A673 (cell line): ENCODE data around the gene OLA1.

Source experiments
- EZH2 ChIP-seq: fragments of 200-600 bp; sonication (generic); IDR thresholded peaks from 2 replicates; pipeline ENCODE4 v1.6.1; 2017; ENCODE audit warnings: borderline replicate concordance, low read depth, mild to moderate bottlenecking, mixed read lengths, antibody characterized with exemption, low read length; ENCODE audit not compliant: poor library complexity, severe bottlenecking
- TF ChIP-seq, protein P1 (sequence below): fragments of 300-800, 200-600 bp; sonication (generic); conservative IDR thresholded peaks from 2 replicates; pipeline ENCODE4 v1.5.1; 2017; ENCODE audit warnings: low read depth, mild to moderate bottlenecking, antibody characterized with exemption, low read length, moderate library complexity, mixed read lengths

DNA sequence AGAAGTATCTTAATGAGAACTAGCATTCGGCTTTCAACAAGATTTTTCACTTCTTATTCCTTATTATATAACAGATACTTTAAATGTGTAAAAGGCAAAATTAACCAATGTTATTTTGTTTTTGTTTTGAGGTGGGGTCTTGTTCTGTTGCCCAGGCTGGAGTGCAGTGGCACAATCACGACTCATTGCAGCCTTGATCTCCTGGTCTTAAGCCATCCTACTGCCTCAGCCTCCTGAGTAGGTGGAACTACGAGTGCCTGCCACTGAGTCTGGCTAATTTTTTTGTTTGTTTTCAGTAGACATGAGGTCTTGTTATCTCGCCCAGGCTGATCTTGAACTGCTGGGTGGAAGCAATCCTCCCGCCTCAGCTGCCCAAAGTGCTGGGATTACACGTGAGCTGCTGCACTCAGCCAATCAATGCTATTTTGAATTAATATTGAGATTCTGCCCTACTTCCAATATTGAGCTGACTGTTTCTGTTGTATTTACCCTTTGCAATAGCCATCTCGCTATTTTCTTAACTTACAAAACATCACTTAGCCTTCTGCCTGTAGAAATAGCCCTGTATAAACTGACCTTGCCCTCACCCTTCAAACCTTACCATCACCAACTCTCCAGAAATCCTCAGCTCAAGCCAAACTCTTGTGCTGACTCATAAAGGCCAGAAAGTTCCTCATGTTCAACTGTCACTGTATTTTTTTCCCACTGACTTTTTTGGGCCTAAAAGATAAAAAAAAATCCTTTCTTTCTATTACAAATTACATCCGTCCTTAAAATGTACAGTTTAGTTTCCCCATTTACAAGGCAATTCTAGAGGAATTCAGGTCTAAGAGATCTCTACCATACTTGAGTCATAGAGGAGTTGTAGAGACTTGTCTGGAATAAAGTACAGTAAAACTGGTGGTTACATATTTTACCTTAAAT is 94.3 kb downstream of the OLA1 start:
- TF ChIP-seq, protein P1, sequence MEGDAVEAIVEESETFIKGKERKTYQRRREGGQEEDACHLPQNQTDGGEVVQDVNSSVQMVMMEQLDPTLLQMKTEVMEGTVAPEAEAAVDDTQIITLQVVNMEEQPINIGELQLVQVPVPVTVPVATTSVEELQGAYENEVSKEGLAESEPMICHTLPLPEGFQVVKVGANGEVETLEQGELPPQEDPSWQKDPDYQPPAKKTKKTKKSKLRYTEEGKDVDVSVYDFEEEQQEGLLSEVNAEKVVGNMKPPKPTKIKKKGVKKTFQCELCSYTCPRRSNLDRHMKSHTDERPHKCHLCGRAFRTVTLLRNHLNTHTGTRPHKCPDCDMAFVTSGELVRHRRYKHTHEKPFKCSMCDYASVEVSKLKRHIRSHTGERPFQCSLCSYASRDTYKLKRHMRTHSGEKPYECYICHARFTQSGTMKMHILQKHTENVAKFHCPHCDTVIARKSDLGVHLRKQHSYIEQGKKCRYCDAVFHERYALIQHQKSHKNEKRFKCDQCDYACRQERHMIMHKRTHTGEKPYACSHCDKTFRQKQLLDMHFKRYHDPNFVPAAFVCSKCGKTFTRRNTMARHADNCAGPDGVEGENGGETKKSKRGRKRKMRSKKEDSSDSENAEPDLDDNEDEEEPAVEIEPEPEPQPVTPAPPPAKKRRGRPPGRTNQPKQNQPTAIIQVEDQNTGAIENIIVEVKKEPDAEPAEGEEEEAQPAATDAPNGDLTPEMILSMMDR, result no peak
- TF ChIP-seq EZH2, result no peak
